CD4-positive, alpha-beta memory T cell (primary cell): Measurements from ENCODE around the gene KCNN1. TPM values are rescaled to one million over a fixed set of nuclear protein-coding genes. Genes with fewer than 3 reads are reported as not detected.

Experiments used
- CTCF ChIA-PET: fragments of 350-600 bp; sonication (Branson Sonifier 250); formaldehyde crosslinking; loops from one replicate; lab custom pipeline; 2021; ENCODE audit warnings: inconsistent platforms; ENCODE audit not compliant: partially characterized antibody; lab: Charles Lee
- POLR2A ChIA-PET: fragments of 350-600 bp; sonication (Branson Sonifier 250); formaldehyde crosslinking; loops from one replicate; lab custom pipeline; 2021; ENCODE audit not compliant: partially characterized antibody; lab: Charles Lee
- DNase-seq, 5 donors: peaks; one replicate each; pipeline versions ENCODE4 v3.0.0 to v3.0.0-alpha.2; 2020 to 2022; ENCODE audit warnings: mixed read lengths in 1 of 5
- H3K27ac ChIP-seq: one replicate; pipeline ENCODE4 v1.7.0; 2013; ENCODE audit warnings: low read depth, low read length
- H3K27me3 ChIP-seq: 2 replicates; pipeline ENCODE4 v1.7.0; 2013; ENCODE audit warnings: mild to moderate bottlenecking, low read length, moderate library complexity; ENCODE audit not compliant: insufficient read depth
- H3K36me3 ChIP-seq: 2 replicates; pipeline ENCODE4 v1.7.0; 2013; ENCODE audit warnings: mild to moderate bottlenecking, low read length, moderate library complexity; ENCODE audit not compliant: insufficient read depth
- H3K4me1 ChIP-seq: 2 replicates; pipeline ENCODE4 v1.7.0; 2013; ENCODE audit warnings: mild to moderate bottlenecking, low read length, moderate library complexity; ENCODE audit not compliant: insufficient read depth
- H3K4me3 ChIP-seq, 2 donors: one replicate each; pipeline ENCODE4 v1.7.0; 2013; ENCODE audit warnings: low read length in 2 of 2, mild to moderate bottlenecking in 1 of 2
- H3K9me3 ChIP-seq, 2 donors: one replicate each; pipeline ENCODE4 v1.7.0; 2013; ENCODE audit warnings: low read length in 2 of 2, control low read depth in 1 of 2; ENCODE audit not compliant: control insufficient read depth in 1 of 2
- H3K27ac Mint-ChIP-seq, 7 donors: one replicate each; pipeline ENCODE4 v1.8.0; 2020 to 2021; ENCODE audit warnings: mixed read lengths in 7 of 7, mild to moderate bottlenecking in 6 of 7, inconsistent platforms in 3 of 7, moderate library complexity in 3 of 7
- H3K27me3 Mint-ChIP-seq, 2 donors: one replicate each; pipeline ENCODE4 v1.8.0; 2020 to 2021; ENCODE audit warnings: mixed read lengths in 2 of 2
- H3K36me3 Mint-ChIP-seq, 2 donors: one replicate each; pipeline ENCODE4 v1.8.0; 2020 to 2021; ENCODE audit warnings: mixed read lengths in 2 of 2, inconsistent platforms in 1 of 2, mild to moderate bottlenecking in 1 of 2
- H3K4me1 Mint-ChIP-seq, 4 donors: one replicate each; pipeline ENCODE4 v1.8.0; 2020 to 2021; ENCODE audit warnings: mixed read lengths in 4 of 4, mild to moderate bottlenecking in 1 of 4
- H3K4me3 Mint-ChIP-seq, 8 donors: one replicate each; pipeline ENCODE4 v1.8.0; 2020 to 2021; ENCODE audit warnings: mixed read lengths in 8 of 8, mild to moderate bottlenecking in 7 of 8, moderate library complexity in 6 of 8, inconsistent platforms in 3 of 8
- H3K9me3 Mint-ChIP-seq, 8 donors: one replicate each; pipeline ENCODE4 v1.8.0; 2020 to 2021; ENCODE audit warnings: mixed read lengths in 8 of 8, mild to moderate bottlenecking in 5 of 8, inconsistent platforms in 3 of 8, moderate library complexity in 1 of 8
- intact Hi-C: fragments of 100-400 bp; cut with micrococcal nuclease; formaldehyde crosslinking; loops from one replicate; pipeline ENCODE4 v1.15.1; 2023
- polyA plus RNA-seq, 2 donors: library from polyadenylated mRNA; unstranded; fragments of 300-500 nt; fragmentation: Illumina TruSeq; gene quantifications; one replicate each; pipeline ENCODE4 v1.2.3, GENCODE V29; 2021
- total RNA-seq, 2 experiments: library from RNA; stranded (reverse); gene quantifications; one replicate each; pipeline ENCODE4 v1.2.3, GENCODE V29; 2021

The KCNN1 gene
- total and polyA plus RNA-seq, 4 experiments from 2014 or later: not detected

DNA sequence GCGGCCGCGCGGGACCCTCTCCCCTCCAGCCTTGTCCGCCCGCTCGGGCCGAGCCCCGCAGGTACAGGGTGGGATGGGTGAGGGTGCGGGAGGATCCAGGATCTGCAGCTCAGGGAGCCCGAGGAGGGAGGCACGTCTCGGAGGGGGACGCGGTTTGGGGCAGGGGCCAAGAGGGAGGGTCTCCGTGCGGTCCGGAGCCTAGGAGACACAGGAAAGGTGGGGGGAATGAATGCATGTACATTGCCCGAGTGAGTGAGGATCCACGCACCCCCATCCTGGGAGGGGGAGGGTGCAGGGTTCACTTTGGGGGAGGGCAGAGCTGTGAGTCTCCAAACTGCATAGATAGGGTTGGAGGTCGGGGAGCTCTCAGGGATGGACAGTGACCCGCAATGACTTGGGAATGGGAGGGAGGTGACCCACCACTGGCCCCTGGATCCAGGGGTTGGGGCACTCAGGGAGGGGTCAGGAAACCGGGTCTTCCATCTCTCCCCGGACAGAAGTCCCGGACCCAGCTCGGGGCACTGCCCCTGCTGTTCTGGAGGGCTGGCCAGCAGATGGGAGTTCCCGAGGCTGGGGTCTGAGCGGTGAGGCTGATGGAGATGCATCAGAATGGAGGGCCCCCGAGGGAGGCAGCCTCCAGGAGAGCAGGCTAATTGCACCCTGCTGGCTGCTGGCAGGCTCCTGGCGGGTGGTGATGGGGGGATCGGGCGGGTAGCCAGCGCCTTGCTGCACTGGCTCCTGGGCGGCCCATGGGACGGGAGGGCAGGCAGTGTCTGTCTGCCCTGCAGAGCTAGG, 547 bp downstream of the KCNN1 start:
- Mint-ChIP-seq H3K4me3 (peak overlapping the region in 6 of 8 donors; percentile 32 to 79 (median 59)), H3K4me1 (peaks cover 3 to 14% (median 8%) of the 10 kb centered on the region in 4 donors), H3K27ac (no peak overlapping the region), H3K36me3 (no peaks in the 10 kb centered on the region), H3K9me3 (no peaks in the 10 kb centered on the region), H3K27me3 (peaks cover 17 to 34% of the 10 kb centered on the region in 2 donors)
- Histone ChIP-seq H3K9me3 (no peaks in the 10 kb centered on the region), H3K36me3 (no peaks in the 10 kb centered on the region), H3K27ac (no peak overlapping the region), H3K4me1 (peaks cover 5% of the 10 kb centered on the region), H3K4me3 (no peak overlapping the region), H3K27me3 (peaks cover 21% of the 10 kb centered on the region)
- ChIA-PET CTCF (interaction anchor here (0.6 to 1.9 kb wide), 3 partner anchors 22 to 798 kb away, joined by 3 to 4 read pairs (median 3); no protein-coding TSS in a partner anchor), POLR2A (no interaction called here)
- intact Hi-C loops: no loop called here
- no peak for DNase-seq

DNA sequence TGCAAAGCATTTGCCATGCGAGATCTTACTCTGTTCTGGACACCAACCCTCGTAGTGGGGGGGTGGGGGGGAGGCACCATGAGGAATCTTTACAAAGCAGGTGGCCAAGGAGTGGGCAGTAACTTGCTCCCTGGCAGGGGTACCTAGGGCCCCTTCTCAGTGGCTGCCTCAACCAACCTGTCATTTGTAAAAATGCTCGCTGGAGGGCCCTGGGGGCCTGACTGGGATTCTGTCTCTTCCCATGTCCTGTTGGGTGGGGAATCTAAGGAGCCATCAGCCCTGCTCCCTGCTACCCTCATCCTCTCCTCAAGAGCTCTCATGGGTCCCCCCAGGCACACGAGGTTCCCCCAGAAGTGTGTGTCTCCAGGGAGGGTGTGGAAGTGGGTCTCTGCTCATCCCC, 1.5 kb downstream of the KCNN1 start:
- Histone ChIP-seq H3K27me3 (peaks cover 21% of the 10 kb centered on the region), H3K9me3 (no peaks in the 10 kb centered on the region), H3K36me3 (no peaks in the 10 kb centered on the region), H3K27ac (no peak overlapping the region), H3K4me1 (peaks cover 5% of the 10 kb centered on the region), H3K4me3 (no peak overlapping the region)
- POLR2A ChIA-PET: no interaction called here
- Mint-ChIP-seq H3K4me1 (peaks cover 3 to 14% (median 8%) of the 10 kb centered on the region in 4 donors), H3K27ac (no peak overlapping the region), H3K9me3 (no peaks in the 10 kb centered on the region), H3K27me3 (peaks cover 21 to 37% of the 10 kb centered on the region in 2 donors), H3K36me3 (no peaks in the 10 kb centered on the region), H3K4me3 (no peak overlapping the region)
- CTCF ChIA-PET: no interaction called here
- DNase-seq: no peak
- intact Hi-C loops: no loop called here

DNA sequence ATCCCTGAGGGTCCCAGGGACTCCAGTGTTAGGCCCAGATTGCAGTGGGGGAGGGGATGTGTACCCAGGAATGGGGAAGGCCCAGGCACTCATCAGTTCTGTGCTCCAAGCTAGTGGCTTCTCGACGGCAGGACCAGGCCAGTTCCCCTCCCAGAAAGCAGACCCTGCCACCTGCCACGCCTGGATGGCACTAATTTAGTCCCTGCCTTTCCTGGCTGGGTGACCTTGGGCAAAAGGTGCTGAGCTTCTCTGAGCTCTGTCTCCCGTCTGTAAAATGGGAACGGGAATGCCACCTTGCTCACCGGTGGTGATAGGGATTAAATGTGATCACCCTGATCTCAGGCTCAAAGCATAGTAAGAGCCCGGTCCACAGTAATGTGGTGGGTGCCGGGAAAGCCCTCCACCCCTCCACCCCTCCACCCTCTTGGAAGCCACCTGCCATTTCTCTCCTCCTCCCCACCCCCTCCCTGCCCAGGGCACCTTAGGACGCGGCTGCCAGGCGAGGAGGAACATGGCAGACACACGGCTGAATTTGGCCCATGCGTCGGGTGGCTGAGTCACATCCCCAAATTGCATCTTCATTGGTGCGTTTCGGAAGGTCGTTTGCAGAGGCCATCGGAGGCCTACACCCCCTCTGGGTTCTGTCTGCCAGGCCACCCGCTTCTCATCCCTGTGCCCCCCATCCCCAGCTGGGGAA, 2.3 kb downstream of the KCNN1 start:
- H3K36me3 Mint-ChIP-seq: no peaks in the 10 kb centered on the region
- Histone ChIP-seq H3K9me3 (no peaks in the 10 kb centered on the region), H3K4me1 (peaks cover 5% of the 10 kb centered on the region), H3K27ac (no peak overlapping the region), H3K27me3 (peaks cover 17% of the 10 kb centered on the region), H3K36me3 (no peaks in the 10 kb centered on the region), H3K4me3 (no peak overlapping the region)
- peaks cover 21 to 30% of the 10 kb centered on the region in 2 donors for H3K27me3 Mint-ChIP-seq
- H3K4me1 Mint-ChIP-seq: peaks cover 3 to 14% (median 8%) of the 10 kb centered on the region in 4 donors
- intact Hi-C loops: no loop called here
- DNase-seq: no peak
- POLR2A ChIA-PET: no interaction called here
- no peaks in the 10 kb centered on the region for H3K9me3 Mint-ChIP-seq
- CTCF ChIA-PET: no interaction called here
- H3K27ac Mint-ChIP-seq: no peak overlapping the region
- H3K4me3 Mint-ChIP-seq: no peak overlapping the region

GRCh38 chr19:17972230-17972629, 5.3 kb downstream of the KCNN1 start:
- intact Hi-C loops: no loop called here
- Mint-ChIP-seq H3K4me3 (no peak overlapping the region), H3K27ac (no peak overlapping the region), H3K27me3 (peaks cover 6 to 9% of the 10 kb centered on the region in 2 donors), H3K9me3 (no peaks in the 10 kb centered on the region), H3K4me1 (peaks cover 2 to 4% (median 2%) of the 10 kb centered on the region in 4 donors), H3K36me3 (no peaks in the 10 kb centered on the region)
- Histone ChIP-seq H3K36me3 (no peaks in the 10 kb centered on the region), H3K4me1 (peaks cover 4% of the 10 kb centered on the region), H3K9me3 (no peaks in the 10 kb centered on the region), H3K27ac (no peak overlapping the region), H3K27me3 (peaks cover 5% of the 10 kb centered on the region), H3K4me3 (no peak overlapping the region)
- POLR2A ChIA-PET: no interaction called here
- CTCF ChIA-PET: interaction anchor here (0.9 kb wide), 1 partner anchor 24 kb away, joined by 3 read pairs; no protein-coding TSS in a partner anchor
- no peak for DNase-seq

- POLR2A ChIA-PET: no interaction called here
- H3K4me3 Mint-ChIP-seq: no peak overlapping the region
- intact Hi-C loops: no loop called here
Measured at GRCh38 chr19:17973759-17974158, 6.9 kb downstream of the KCNN1 start.

DNA sequence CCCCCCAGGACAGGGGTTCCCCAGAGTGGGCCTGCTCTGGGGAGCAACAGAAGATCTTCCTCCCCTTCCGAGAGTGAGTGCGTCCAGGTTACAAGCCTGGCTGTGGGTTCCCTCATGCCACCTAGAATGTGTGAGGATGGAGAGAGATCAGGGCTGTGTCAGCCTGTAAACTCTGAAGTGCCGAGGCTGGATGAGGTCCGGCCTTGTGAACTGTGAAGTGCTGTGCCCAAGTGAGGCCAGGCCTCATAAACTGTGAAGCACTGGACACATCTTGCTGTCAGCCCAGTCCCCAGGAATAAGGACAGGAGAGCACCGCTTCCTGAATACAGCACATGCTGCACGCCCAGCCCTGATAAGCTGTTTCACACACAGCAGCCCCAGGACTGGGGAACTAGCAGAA, 7.6 kb downstream of the KCNN1 start:
- DNase-seq: no peak
- H3K27me3 ChIP-seq: no peaks in the 10 kb centered on the region
- H3K4me1 ChIP-seq: no peaks in the 10 kb centered on the region
- intact Hi-C loops: no loop called here
- no peaks in the 10 kb centered on the region for H3K36me3 Mint-ChIP-seq
- no peak overlapping the region for H3K4me3 ChIP-seq
- no peak overlapping the region for H3K27ac ChIP-seq
- no peaks in the 10 kb centered on the region for H3K9me3 ChIP-seq
- POLR2A ChIA-PET: interaction anchor here (1.0 kb wide), 1 partner anchor 11 kb away, joined by 3 read pairs; no protein-coding TSS in a partner anchor
- H3K4me3 Mint-ChIP-seq: no peak overlapping the region
- no peaks in the 10 kb centered on the region for H3K4me1 Mint-ChIP-seq
- H3K36me3 ChIP-seq: no peaks in the 10 kb centered on the region
- CTCF ChIA-PET: no interaction called here
- H3K9me3 Mint-ChIP-seq: no peaks in the 10 kb centered on the region
- no peak overlapping the region for H3K27ac Mint-ChIP-seq
- H3K27me3 Mint-ChIP-seq: peaks cover 5 to 8% of the 10 kb centered on the region in 2 donors

More at GRCh38 chr19:17973759-17974158, 6.9 kb downstream of the KCNN1 start:
- Mint-ChIP-seq H3K27me3 (peaks cover 4 to 6% of the 10 kb centered on the region in 2 donors), H3K27ac (no peak overlapping the region), H3K36me3 (no peaks in the 10 kb centered on the region), H3K4me1 (no peaks in the 10 kb centered on the region), H3K9me3 (no peaks in the 10 kb centered on the region)
- no peaks in the 10 kb centered on the region for H3K36me3 ChIP-seq
- H3K27ac ChIP-seq: no peak overlapping the region
- no peaks in the 10 kb centered on the region for H3K9me3 ChIP-seq
- no peak overlapping the region for H3K4me3 ChIP-seq
- CTCF ChIA-PET: interaction anchor here (1.4 kb wide), 1 partner anchor 42 kb away, joined by 3 read pairs; no protein-coding TSS in a partner anchor
- H3K4me1 ChIP-seq: no peaks in the 10 kb centered on the region
- DNase-seq: no peak
- no peaks in the 10 kb centered on the region for H3K27me3 ChIP-seq

- Histone ChIP-seq H3K27ac (no peak overlapping the region), H3K36me3 (no peaks in the 10 kb centered on the region), H3K4me1 (no peaks in the 10 kb centered on the region), H3K4me3 (no peak overlapping the region), H3K9me3 (no peaks in the 10 kb centered on the region), H3K27me3 (no peaks in the 10 kb centered on the region)
- intact Hi-C loops: no loop called here
- DNase-seq: no peak
- H3K27me3 Mint-ChIP-seq: peaks cover 5 to 9% of the 10 kb centered on the region in 2 donors
- H3K9me3 Mint-ChIP-seq: no peaks in the 10 kb centered on the region
- H3K4me3 Mint-ChIP-seq: no peak overlapping the region
- no peaks in the 10 kb centered on the region for H3K36me3 Mint-ChIP-seq
- H3K4me1 Mint-ChIP-seq: no peaks in the 10 kb centered on the region
- H3K27ac Mint-ChIP-seq: no peak overlapping the region
- ChIA-PET CTCF (no interaction called here), POLR2A (interaction anchor here (1.0 kb wide), 1 partner anchor 12 kb away, joined by 3 read pairs; no protein-coding TSS in a partner anchor)
Measured at GRCh38 chr19:17975032-17975431, 8.1 kb downstream of the KCNN1 start.
